ENCODE data around the gene CCSER2. TPM values are rescaled to one million over a fixed set of nuclear protein-coding genes. Genes with fewer than 3 reads are reported as not detected.
"Not testable (repeated sequence)": the region's sequence is repeated elsewhere in the genome, so short reads cannot be mapped to it uniquely, and the experiment has no call there.

CCSER2 gene
- total and polyA plus RNA-seq, 8 donors: 7.0 to 87.9 (median 27.1) TPM

DNA sequence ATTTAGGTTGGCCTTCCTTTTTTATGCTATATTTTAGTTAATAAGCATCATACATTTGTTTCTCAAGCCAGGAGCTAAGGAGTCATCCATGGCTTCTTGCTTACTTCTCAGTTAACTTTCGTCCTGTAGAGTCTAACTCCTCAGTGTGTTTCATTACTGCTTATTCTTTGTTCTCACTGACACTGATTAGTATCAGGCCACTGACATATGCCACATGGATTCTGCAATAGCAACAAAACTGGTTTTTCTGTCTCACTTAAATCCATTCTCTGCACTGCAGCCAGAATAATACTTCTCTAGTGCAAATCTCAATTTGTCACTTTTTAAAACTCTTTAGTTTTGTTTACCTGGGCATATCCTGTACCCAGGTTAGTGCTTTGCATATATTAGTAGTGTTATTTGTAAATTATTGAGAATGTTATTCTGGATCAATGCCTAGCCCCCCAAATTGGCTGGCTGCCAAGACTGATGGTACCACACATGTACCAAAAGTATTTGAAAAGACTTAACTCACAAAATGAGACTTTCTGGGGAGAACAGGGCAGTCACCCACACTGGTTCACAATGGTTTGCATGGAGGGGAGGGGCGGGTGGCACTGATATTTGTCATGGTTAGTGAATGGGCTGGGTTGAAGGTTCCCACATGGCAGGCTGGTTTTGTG is 79.1 kb downstream of the CCSER2 start:
- intact Hi-C loops (cut with DNase I; ENCODE audit: low total_unique reads): no loop called here
- peak in 1 of 2 donors; percentile 14 for DNase-seq
- WGBS, 5 donors: 69 to 81% (median 78%) methylated on average over 2 of the region's 2 CpGs
- no peaks in the 10 kb centered on the region for H3K36me3 ChIP-seq
- TF ChIP-seq POLR2AphosphoS5 (IDR thresholded peaks at IDR 0.05): no peak
- no peak for TF ChIP-seq EP300 (IDR thresholded peaks at IDR 0.05)
- no peak for TF ChIP-seq POLR2A (IDR thresholded peaks at IDR 0.05)
- TF ChIP-seq, protein P1, sequence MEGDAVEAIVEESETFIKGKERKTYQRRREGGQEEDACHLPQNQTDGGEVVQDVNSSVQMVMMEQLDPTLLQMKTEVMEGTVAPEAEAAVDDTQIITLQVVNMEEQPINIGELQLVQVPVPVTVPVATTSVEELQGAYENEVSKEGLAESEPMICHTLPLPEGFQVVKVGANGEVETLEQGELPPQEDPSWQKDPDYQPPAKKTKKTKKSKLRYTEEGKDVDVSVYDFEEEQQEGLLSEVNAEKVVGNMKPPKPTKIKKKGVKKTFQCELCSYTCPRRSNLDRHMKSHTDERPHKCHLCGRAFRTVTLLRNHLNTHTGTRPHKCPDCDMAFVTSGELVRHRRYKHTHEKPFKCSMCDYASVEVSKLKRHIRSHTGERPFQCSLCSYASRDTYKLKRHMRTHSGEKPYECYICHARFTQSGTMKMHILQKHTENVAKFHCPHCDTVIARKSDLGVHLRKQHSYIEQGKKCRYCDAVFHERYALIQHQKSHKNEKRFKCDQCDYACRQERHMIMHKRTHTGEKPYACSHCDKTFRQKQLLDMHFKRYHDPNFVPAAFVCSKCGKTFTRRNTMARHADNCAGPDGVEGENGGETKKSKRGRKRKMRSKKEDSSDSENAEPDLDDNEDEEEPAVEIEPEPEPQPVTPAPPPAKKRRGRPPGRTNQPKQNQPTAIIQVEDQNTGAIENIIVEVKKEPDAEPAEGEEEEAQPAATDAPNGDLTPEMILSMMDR (IDR thresholded peaks at IDR 0.05): no peak
- peaks cover 0 to 18% (median 6%) of the 10 kb centered on the region in 4 donors for H3K4me1 ChIP-seq
- no peaks in the 10 kb centered on the region for H3K27me3 ChIP-seq
- H3K4me3 ChIP-seq: no peak overlapping the region
- no peak overlapping the region for H3K27ac ChIP-seq
- peaks cover 0 to 9% (median 5%) of the 10 kb centered on the region in 4 donors for H3K9me3 ChIP-seq

DNA sequence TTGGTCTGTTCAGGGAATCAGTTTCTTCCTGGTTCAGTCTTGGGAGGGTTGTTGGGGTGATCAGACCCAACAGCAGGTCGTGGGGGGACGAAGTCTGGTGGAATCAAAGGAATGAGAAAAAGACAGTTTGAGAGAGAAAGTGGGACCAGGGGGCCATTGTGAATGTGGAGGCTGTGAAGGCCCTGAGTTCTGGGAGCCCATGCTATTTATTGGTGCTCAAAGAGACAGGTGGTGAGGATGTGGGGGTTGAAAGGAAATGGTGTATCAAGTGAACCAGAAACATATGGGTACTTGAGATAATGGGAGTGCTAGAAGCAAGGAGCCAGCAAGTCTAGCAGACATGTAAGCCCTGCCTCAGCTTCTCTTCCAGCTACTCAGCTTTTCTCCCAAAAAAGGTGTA is 84.1 kb downstream of the CCSER2 start:
- Histone ChIP-seq H3K27ac (no peak overlapping the region), H3K4me3 (no peak overlapping the region), H3K9me3 (peaks cover 0 to 29% (median 16%) of the 10 kb centered on the region in 4 donors), H3K4me1 (peaks cover 0 to 18% (median 9%) of the 10 kb centered on the region in 4 donors), H3K36me3 (peaks cover 0 to 8% (median 0%) of the 10 kb centered on the region in 4 donors), H3K27me3 (no peaks in the 10 kb centered on the region)
- TF ChIP-seq EP300 (IDR thresholded peaks at IDR 0.05): no peak
- WGBS, 5 donors: 88 to 100% (median 96%) methylated on average over 2 of the region's 2 CpGs
- intact Hi-C loops (cut with DNase I; ENCODE audit: low total_unique reads): no loop called here
- no peak for DNase-seq

DNA sequence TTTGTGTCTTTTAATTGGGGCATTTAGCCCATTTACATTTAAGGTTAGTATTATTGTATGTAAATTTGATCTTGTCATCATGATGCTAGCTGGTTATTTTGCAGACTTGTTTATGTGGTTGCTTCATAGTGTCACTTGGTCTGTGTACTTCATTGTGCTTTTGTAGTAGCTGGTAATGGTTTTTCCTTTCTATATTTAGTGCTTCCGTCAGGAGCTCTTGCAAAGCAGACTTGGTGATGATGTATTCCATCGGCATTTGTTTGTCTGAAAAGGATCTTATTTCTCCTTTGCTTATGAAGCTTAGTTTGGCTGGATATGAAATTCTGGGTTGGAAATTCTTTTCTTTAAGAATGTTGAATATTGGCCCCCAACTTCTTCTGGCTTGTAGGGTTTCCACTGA is 85.7 kb downstream of the CCSER2 start:
- DNase-seq; H3K4me3 ChIP-seq; intact Hi-C loops (cut with DNase I; ENCODE audit: low total_unique reads); H3K27ac ChIP-seq; H3K36me3 ChIP-seq; H3K27me3 ChIP-seq: not testable (repeated sequence)
- WGBS, 5 donors: 90 to 95% (median 93%) methylated on average over 2 of the region's 2 CpGs
- Histone ChIP-seq H3K9me3 (peaks cover 0 to 29% (median 16%) of the 10 kb centered on the region in 4 donors), H3K4me1 (peaks cover 0 to 11% (median 9%) of the 10 kb centered on the region in 4 donors)

DNA sequence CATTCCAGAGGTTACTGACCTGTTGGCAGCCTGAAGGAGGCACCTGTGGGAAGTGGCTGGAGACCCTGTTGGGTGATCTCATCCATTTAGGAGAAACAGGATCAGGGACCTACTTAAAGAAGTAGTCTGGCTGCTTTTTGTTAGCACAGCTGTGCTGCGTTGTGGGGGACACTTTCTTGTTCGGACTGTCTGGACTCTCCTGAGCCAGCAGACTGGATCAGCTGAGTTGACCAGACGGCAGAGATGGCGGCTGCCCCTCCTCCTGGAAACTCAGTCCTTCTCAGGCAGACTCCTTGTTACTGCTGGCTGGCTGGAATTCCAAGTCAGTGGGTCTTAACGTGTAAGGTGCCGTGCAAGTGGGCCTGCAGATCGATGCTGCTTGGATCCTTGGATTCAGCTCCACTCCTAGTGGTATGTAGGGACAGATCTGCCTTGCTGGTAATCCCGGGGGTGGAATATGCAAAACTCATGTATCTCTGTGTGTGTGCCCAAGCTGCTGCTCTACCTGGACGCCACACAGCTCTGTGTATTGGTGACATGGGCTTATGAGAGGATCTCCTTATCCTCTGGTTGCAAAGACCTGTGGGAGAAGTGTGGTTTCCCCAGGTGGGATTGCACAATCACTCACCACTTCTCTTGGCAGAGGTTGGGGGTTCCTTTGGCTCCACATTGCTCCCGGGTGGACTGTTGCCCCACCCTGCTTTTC is 87.3 kb downstream of the CCSER2 start:
- TF ChIP-seq POLR2A (IDR thresholded peaks at IDR 0.05): no peak
- no peak for TF ChIP-seq POLR2AphosphoS5 (IDR thresholded peaks at IDR 0.05)
- no peak for TF ChIP-seq EP300 (IDR thresholded peaks at IDR 0.05)
- TF ChIP-seq, protein P1 (IDR thresholded peaks at IDR 0.05): no peak
- Histone ChIP-seq H3K9me3 (peaks cover 0 to 32% (median 16%) of the 10 kb centered on the region in 4 donors), H3K27ac (peak overlapping the region in 4 of 5 donors; percentile 27 to 41 (median 32)), H3K27me3 (no peaks in the 10 kb centered on the region), H3K4me3 (no peak overlapping the region), H3K4me1 (peaks cover 0 to 11% (median 9%) of the 10 kb centered on the region in 4 donors), H3K36me3 (peaks cover 0 to 11% (median 4%) of the 10 kb centered on the region in 4 donors)
- intact Hi-C loops (cut with DNase I; ENCODE audit: low total_unique reads): no loop called here
- DNase-seq: peak; percentile 19 to 45
- 54 to 79% (median 69%) methylated on average over 10 of the region's 10 CpGs for WGBS, 5 donors

DNA sequence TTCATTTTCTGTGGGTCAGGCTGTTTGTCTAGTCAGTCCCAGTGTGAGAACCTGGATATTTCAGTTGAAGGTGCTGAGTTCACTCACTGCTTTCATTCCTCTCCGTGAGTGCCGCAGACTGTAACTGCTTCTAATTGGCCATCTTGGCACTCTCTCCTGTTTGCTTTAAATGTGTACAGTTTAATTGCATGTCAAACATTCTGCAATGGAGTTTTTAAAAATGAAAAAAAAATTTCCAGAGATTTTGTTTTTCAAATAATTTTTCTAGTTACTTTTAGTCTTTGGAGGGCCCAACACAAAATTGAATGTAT is 87.8 kb downstream of the CCSER2 start:
- WGBS, 5 donors: 36 to 85% (median 46%) methylated on average over 2 of the region's 2 CpGs
- TF ChIP-seq POLR2AphosphoS5 (IDR thresholded peaks at IDR 0.05) (no peak), POLR2A (IDR thresholded peaks at IDR 0.05) (no peak)
- Histone ChIP-seq H3K36me3 (peaks cover 0 to 16% (median 6%) of the 10 kb centered on the region in 4 donors), H3K27ac (peak overlapping the region in 4 of 5 donors; percentile 27 to 41 (median 32)), H3K4me3 (no peak overlapping the region), H3K9me3 (peaks cover 0 to 37% (median 16%) of the 10 kb centered on the region in 4 donors), H3K27me3 (no peaks in the 10 kb centered on the region), H3K4me1 (peaks cover 0 to 11% (median 9%) of the 10 kb centered on the region in 4 donors)
- intact Hi-C loops (cut with DNase I; ENCODE audit: low total_unique reads): no loop called here
- peak in 1 of 2 donors; percentile 17 for DNase-seq
